WTC11 (cell line): Measurements from ENCODE around the gene CAD.

Source experiments
- E2F5 ChIP-seq: sonication (generic); formaldehyde crosslinking; IDR thresholded peaks from 2 replicates; pipeline ENCODE4 v1.8.1; 2022; ENCODE audit warnings: mild to moderate bottlenecking, moderate library complexity, missing genetic modification reagents
- FOXJ3 ChIP-seq: sonication (generic); formaldehyde crosslinking; IDR thresholded peaks from 2 replicates; pipeline ENCODE4 v1.9.0; 2021; ENCODE audit warnings: missing genetic modification reagents, mild to moderate bottlenecking, borderline replicate concordance
- IRF1 ChIP-seq: sonication (generic); formaldehyde crosslinking; IDR thresholded peaks from 2 replicates; pipeline ENCODE4 v1.8.0; 2023; ENCODE audit warnings: missing genetic modification reagents
- MLX ChIP-seq: sonication (generic); formaldehyde crosslinking; IDR thresholded peaks from 2 replicates; pipeline ENCODE4 v1.8.1; 2023; ENCODE audit warnings: mild to moderate bottlenecking, missing genetic modification reagents, moderate library complexity

GRCh38 chr2:27177441-27178351 lies 39.5 kb upstream of the CAD start:
- TF ChIP-seq FOXJ3 (CRISPR knock-in tag) = no peak
- no peak for TF ChIP-seq E2F5 (CRISPR knock-in tag)
- no peak for TF ChIP-seq MLX (CRISPR knock-in tag)
- TF ChIP-seq IRF1 (CRISPR knock-in tag) = no peak
